Measurements from ENCODE around the gene LRRC27.
A peak's percentile ranks its signal among the peaks of the same experiment; 100 is the strongest.

LRRC27 gene

GRCh38 chr10:132322586-132323048, 9.4 kb upstream of the LRRC27 start:
- Histone ChIP-seq H3K9ac (ENCODE audit: low read depth, low read length) (no peak overlapping the region), H3K27me3 (ENCODE audit: control insufficient read depth, insufficient read depth, low read length) (no peaks in the 10 kb centered on the region), H3K36me3 (ENCODE audit: insufficient read depth, low read length) (peaks cover 14% of the 10 kb centered on the region), H3K4me2 (ENCODE audit: low read length) (no peak overlapping the region), H3K4me1 (ENCODE audit: control insufficient read depth, insufficient read depth, low read length) (peaks cover 55% of the 10 kb centered on the region), H3K9me3 (replicated peaks; ENCODE audit: low read length) (no peaks in the 10 kb centered on the region), H3K4me3 (ENCODE audit: low read length) (no peak overlapping the region)

- Histone ChIP-seq H3K4me3 (ENCODE audit: low read length) (no peak overlapping the region), H3K4me1 (ENCODE audit: control insufficient read depth, insufficient read depth, low read length) (peaks cover 60% of the 10 kb centered on the region), H3K9ac (ENCODE audit: low read depth, low read length) (no peak overlapping the region), H3K4me2 (ENCODE audit: low read length) (no peak overlapping the region), H3K9me3 (replicated peaks; ENCODE audit: low read length) (no peaks in the 10 kb centered on the region), H3K36me3 (ENCODE audit: insufficient read depth, low read length) (peaks cover 14% of the 10 kb centered on the region), H3K27me3 (ENCODE audit: control insufficient read depth, insufficient read depth, low read length) (no peaks in the 10 kb centered on the region)
Observed at GRCh38 chr10:132324186-132324585, 7.8 kb upstream of the LRRC27 start.

GRCh38 chr10:132326344-132326889, 5.6 kb upstream of the LRRC27 start:
- Histone ChIP-seq H3K9me3 (replicated peaks; ENCODE audit: low read length) (no peaks in the 10 kb centered on the region), H3K4me2 (ENCODE audit: low read length) (no peak overlapping the region), H3K4me3 (ENCODE audit: low read length) (no peak overlapping the region), H3K9ac (ENCODE audit: low read depth, low read length) (no peak overlapping the region), H3K36me3 (ENCODE audit: insufficient read depth, low read length) (peaks cover 14% of the 10 kb centered on the region), H3K4me1 (ENCODE audit: control insufficient read depth, insufficient read depth, low read length) (peaks cover 48% of the 10 kb centered on the region), H3K27me3 (ENCODE audit: control insufficient read depth, insufficient read depth, low read length) (no peaks in the 10 kb centered on the region)

GRCh38 chr10:132326925-132327324, 5.1 kb upstream of the LRRC27 start:
- H3K9me3 ChIP-seq (replicated peaks; ENCODE audit: low read length), result no peaks in the 10 kb centered on the region
- H3K4me3 ChIP-seq (ENCODE audit: low read length), result no peak overlapping the region
- H3K9ac ChIP-seq (ENCODE audit: low read depth, low read length), result no peak overlapping the region
- peaks cover 45% of the 10 kb centered on the region for H3K4me1 ChIP-seq (ENCODE audit: control insufficient read depth, insufficient read depth, low read length)
- H3K4me2 ChIP-seq (ENCODE audit: low read length), result no peak overlapping the region
- peaks cover 14% of the 10 kb centered on the region for H3K36me3 ChIP-seq (ENCODE audit: insufficient read depth, low read length)
- no peaks in the 10 kb centered on the region for H3K27me3 ChIP-seq (ENCODE audit: control insufficient read depth, insufficient read depth, low read length)

GRCh38 chr10:132328106-132328505, 3.9 kb upstream of the LRRC27 start:
- H3K4me2 ChIP-seq (ENCODE audit: low read length), result peak overlapping the region; percentile 81
- no peak overlapping the region for H3K4me3 ChIP-seq (ENCODE audit: low read length)
- peaks cover 39% of the 10 kb centered on the region for H3K4me1 ChIP-seq (ENCODE audit: control insufficient read depth, insufficient read depth, low read length)

GRCh38 chr10:132328738-132329137, 3.3 kb upstream of the LRRC27 start:
- H3K27me3 ChIP-seq (ENCODE audit: control insufficient read depth, insufficient read depth, low read length), result no peaks in the 10 kb centered on the region
- peak overlapping the region; percentile 84 for H3K4me3 ChIP-seq (ENCODE audit: low read length)
- peaks cover 37% of the 10 kb centered on the region for H3K4me1 ChIP-seq (ENCODE audit: control insufficient read depth, insufficient read depth, low read length)
- peak overlapping the region; percentile 81 for H3K4me2 ChIP-seq (ENCODE audit: low read length)
- peaks cover 12% of the 10 kb centered on the region for H3K36me3 ChIP-seq (ENCODE audit: insufficient read depth, low read length)
- H3K9ac ChIP-seq (ENCODE audit: low read depth, low read length), result peak overlapping the region; percentile 87
- no peaks in the 10 kb centered on the region for H3K9me3 ChIP-seq (replicated peaks; ENCODE audit: low read length)

More at GRCh38 chr10:132328106-132328505, 3.9 kb upstream of the LRRC27 start:
- no peak overlapping the region for H3K9ac ChIP-seq (ENCODE audit: low read depth, low read length)
- H3K9me3 ChIP-seq (replicated peaks; ENCODE audit: low read length), result no peaks in the 10 kb centered on the region
- H3K27me3 ChIP-seq (ENCODE audit: control insufficient read depth, insufficient read depth, low read length), result no peaks in the 10 kb centered on the region
- peaks cover 14% of the 10 kb centered on the region for H3K36me3 ChIP-seq (ENCODE audit: insufficient read depth, low read length)

GRCh38 chr10:132329565-132330485, 2.2 kb upstream of the LRRC27 start:
- Histone ChIP-seq H3K9me3 (replicated peaks; ENCODE audit: low read length) (no peaks in the 10 kb centered on the region), H3K36me3 (ENCODE audit: insufficient read depth, low read length) (peaks cover 6% of the 10 kb centered on the region), H3K4me3 (ENCODE audit: low read length) (peak overlapping the region; percentile 84), H3K4me2 (ENCODE audit: low read length) (peak overlapping the region; percentile 81), H3K27me3 (ENCODE audit: control insufficient read depth, insufficient read depth, low read length) (no peaks in the 10 kb centered on the region), H3K9ac (ENCODE audit: low read depth, low read length) (peak overlapping the region; percentile 87), H3K4me1 (ENCODE audit: control insufficient read depth, insufficient read depth, low read length) (peaks cover 37% of the 10 kb centered on the region)

- peak overlapping the region; percentile 87 for H3K9ac ChIP-seq (ENCODE audit: low read depth, low read length)
- peak overlapping the region; percentile 81 for H3K4me2 ChIP-seq (ENCODE audit: low read length)
- H3K9me3 ChIP-seq (replicated peaks; ENCODE audit: low read length), result no peaks in the 10 kb centered on the region
Observed at GRCh38 chr10:132330486-132330833, 1.5 kb upstream of the LRRC27 start.

GRCh38 chr10:132332433-132332754, 401 bp downstream of the LRRC27 start:
- Histone ChIP-seq H3K4me1 (ENCODE audit: control insufficient read depth, insufficient read depth, low read length) (peaks cover 25% of the 10 kb centered on the region), H3K4me3 (ENCODE audit: low read length) (peak overlapping the region; percentile 94), H3K27me3 (ENCODE audit: control insufficient read depth, insufficient read depth, low read length) (no peaks in the 10 kb centered on the region), H3K36me3 (ENCODE audit: insufficient read depth, low read length) (peaks cover 5% of the 10 kb centered on the region), H3K4me2 (ENCODE audit: low read length) (peak overlapping the region; percentile 97), H3K9ac (ENCODE audit: low read depth, low read length) (peak overlapping the region; percentile 88), H3K9me3 (replicated peaks; ENCODE audit: low read length) (no peaks in the 10 kb centered on the region)

More at GRCh38 chr10:132330486-132330833, 1.5 kb upstream of the LRRC27 start:
- Histone ChIP-seq H3K27me3 (ENCODE audit: control insufficient read depth, insufficient read depth, low read length) (no peaks in the 10 kb centered on the region), H3K36me3 (ENCODE audit: insufficient read depth, low read length) (peaks cover 6% of the 10 kb centered on the region), H3K4me1 (ENCODE audit: control insufficient read depth, insufficient read depth, low read length) (peaks cover 37% of the 10 kb centered on the region), H3K4me3 (ENCODE audit: low read length) (peak overlapping the region; percentile 84)

GRCh38 chr10:132333386-132333785, 1.4 kb downstream of the LRRC27 start:
- no peaks in the 10 kb centered on the region for H3K9me3 ChIP-seq (replicated peaks; ENCODE audit: low read length)
- H3K4me1 ChIP-seq (ENCODE audit: control insufficient read depth, insufficient read depth, low read length), result peaks cover 22% of the 10 kb centered on the region
- H3K36me3 ChIP-seq (ENCODE audit: insufficient read depth, low read length), result peaks cover 5% of the 10 kb centered on the region
- H3K27me3 ChIP-seq (ENCODE audit: control insufficient read depth, insufficient read depth, low read length), result no peaks in the 10 kb centered on the region
- H3K9ac ChIP-seq (ENCODE audit: low read depth, low read length), result no peak overlapping the region
- no peak overlapping the region for H3K4me3 ChIP-seq (ENCODE audit: low read length)
- peak overlapping the region; percentile 97 for H3K4me2 ChIP-seq (ENCODE audit: low read length)

GRCh38 chr10:132334631-132335188, 2.7 kb downstream of the LRRC27 start:
- peaks cover 7% of the 10 kb centered on the region for H3K36me3 ChIP-seq (ENCODE audit: insufficient read depth, low read length)

More at GRCh38 chr10:132334631-132335188, 2.7 kb downstream of the LRRC27 start:
- no peak overlapping the region for H3K9ac ChIP-seq (ENCODE audit: low read depth, low read length)
- no peak overlapping the region for H3K4me3 ChIP-seq (ENCODE audit: low read length)
- H3K4me2 ChIP-seq (ENCODE audit: low read length), result no peak overlapping the region
- peaks cover 10% of the 10 kb centered on the region for H3K4me1 ChIP-seq (ENCODE audit: control insufficient read depth, insufficient read depth, low read length)
- H3K27me3 ChIP-seq (ENCODE audit: control insufficient read depth, insufficient read depth, low read length), result no peaks in the 10 kb centered on the region
- no peaks in the 10 kb centered on the region for H3K9me3 ChIP-seq (replicated peaks; ENCODE audit: low read length)
